ENCODE measurements around the gene MPP3. TPM values are rescaled to one million over a fixed set of nuclear protein-coding genes. Genes with fewer than 3 reads are reported as not detected.

MPP3 gene
- total and polyA plus RNA-seq, 10 of the 15 experiments (the other 5 are each of a cell fraction or from before 2014, with no cell fraction given): not detected

DNA sequence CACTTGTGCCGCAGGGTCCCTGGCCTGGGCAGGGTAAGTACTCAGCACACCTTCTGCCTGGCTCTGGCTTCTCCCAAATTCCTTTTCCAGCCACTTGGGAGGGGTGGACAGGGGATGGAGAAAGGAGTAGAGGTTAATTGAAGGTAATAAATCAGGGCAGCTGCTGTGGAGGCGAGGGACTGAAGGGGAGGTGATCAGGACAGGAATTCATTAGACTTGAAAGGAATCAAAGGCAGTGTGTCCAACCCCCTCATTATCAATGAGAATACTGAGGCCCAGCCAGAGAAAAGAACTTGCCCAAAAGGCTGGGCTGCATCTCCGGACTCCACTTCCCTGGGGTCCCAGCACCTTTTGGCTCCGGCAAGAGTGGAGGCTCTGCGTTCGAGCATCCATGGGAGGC, 76.7 kb downstream of the MPP3 start:
- POLR2A ChIA-PET: interaction anchor here (0.6 kb wide), 1 partner anchor 1616 kb away, joined by 3 read pairs; no protein-coding TSS in a partner anchor

More for the DNA sequence above, 76.7 kb downstream of the MPP3 start:
- H3K27ac ChIP-seq (ENCODE audit: control insufficient read depth, insufficient read depth): no peak overlapping the region
- ATAC-seq (no peak), FAIRE-seq (no peak), DNase-seq (ENCODE audit: low read depth, low spot score) (no peak)
- no peak overlapping the region for H3K4me2 ChIP-seq (ENCODE audit: control insufficient read depth, insufficient read depth)
- no peaks in the 10 kb centered on the region for H4K20me1 ChIP-seq (ENCODE audit: control insufficient read depth, insufficient read depth)
- intact Hi-C loops (cut with micrococcal nuclease; ENCODE audit: unreplicated experiment): no loop called here
- ChIA-PET RAD21 (ENCODE audit: unreplicated experiment) (interaction anchor here (11.0 kb wide), 1 partner anchor 60 kb away, joined by 171 read pairs; no protein-coding TSS in a partner anchor), SMC1A (ENCODE audit: uncharacterized antibody, unreplicated experiment) (interaction anchor here (0.9 to 2.5 kb wide), 4 partner anchors 41 to 179 kb away, joined by 3 to 11 read pairs (median 4); no protein-coding TSS in a partner anchor), CTCF (interaction anchor here (1.1 to 14.6 kb wide), 5 partner anchors 11 to 179 kb away, joined by 3 to 515 read pairs (median 5); no protein-coding TSS in a partner anchor)
- peaks cover 5 to 6% of the 10 kb centered on the region in 2 experiments for H3K27me3 ChIP-seq (replicated peaks in 1 of 2; ENCODE audit: control insufficient read depth in 2 of 2, insufficient read depth in 2 of 2, low read length in 1 of 2)
- H3K9me3 ChIP-seq (replicated peaks; ENCODE audit: control insufficient read depth, insufficient read depth, low read length): no peaks in the 10 kb centered on the region
- H3K79me2 ChIP-seq (ENCODE audit: control insufficient read depth, insufficient read depth, low read length): no peaks in the 10 kb centered on the region
- no peak overlapping the region for H3K4me3 ChIP-seq
- no peaks in the 10 kb centered on the region for H3K36me3 ChIP-seq (ENCODE audit: control insufficient read depth in 2 of 2, insufficient read depth in 2 of 2, low read length in 1 of 2)
- TF ChIP-seq NR2C2 (IDR thresholded peaks at IDR 0.05; ENCODE audit: borderline replicate concordance, control insufficient read depth, insufficient read length, low read depth) (no peak), GABPA (IDR thresholded peaks at IDR 0.05; ENCODE audit: low read depth) (no peak), ZNF217 (IDR thresholded peaks at IDR 0.05) (no peak), EZH2 (IDR thresholded peaks at IDR 0.05; ENCODE audit: borderline replicate concordance, control insufficient read depth, low read depth, low read length) (no peak), ZNF384 (IDR thresholded peaks at IDR 0.05; ENCODE audit: borderline replicate concordance, low read depth, low read length) (no peak), SIN3A (IDR thresholded peaks at IDR 0.05; ENCODE audit: low read depth, low read length) (no peak), RELA (IDR thresholded peaks at IDR 0.05; ENCODE audit: borderline replicate concordance, partially characterized antibody) (no peak), SUPT20H (IDR thresholded peaks at IDR 0.05; ENCODE audit: borderline replicate concordance, control insufficient read depth, low read depth, low read length) (no peak), SIX5 (IDR thresholded peaks at IDR 0.05; ENCODE audit: low read depth, low read length, severe bottlenecking) (no peak), TBL1XR1 (IDR thresholded peaks at IDR 0.05; ENCODE audit: low read depth, low read length) (no peak), ZZZ3 (IDR thresholded peaks at IDR 0.05; ENCODE audit: control insufficient read depth, insufficient read length, low read depth) (no peak), ATF7 (IDR thresholded peaks at IDR 0.05; ENCODE audit: low read depth) (no peak), TCF3 (IDR thresholded peaks at IDR 0.05; ENCODE audit: borderline replicate concordance, insufficient read depth, low read depth, low read length) (no peak)
- TF ChIP-seq, protein P1, sequence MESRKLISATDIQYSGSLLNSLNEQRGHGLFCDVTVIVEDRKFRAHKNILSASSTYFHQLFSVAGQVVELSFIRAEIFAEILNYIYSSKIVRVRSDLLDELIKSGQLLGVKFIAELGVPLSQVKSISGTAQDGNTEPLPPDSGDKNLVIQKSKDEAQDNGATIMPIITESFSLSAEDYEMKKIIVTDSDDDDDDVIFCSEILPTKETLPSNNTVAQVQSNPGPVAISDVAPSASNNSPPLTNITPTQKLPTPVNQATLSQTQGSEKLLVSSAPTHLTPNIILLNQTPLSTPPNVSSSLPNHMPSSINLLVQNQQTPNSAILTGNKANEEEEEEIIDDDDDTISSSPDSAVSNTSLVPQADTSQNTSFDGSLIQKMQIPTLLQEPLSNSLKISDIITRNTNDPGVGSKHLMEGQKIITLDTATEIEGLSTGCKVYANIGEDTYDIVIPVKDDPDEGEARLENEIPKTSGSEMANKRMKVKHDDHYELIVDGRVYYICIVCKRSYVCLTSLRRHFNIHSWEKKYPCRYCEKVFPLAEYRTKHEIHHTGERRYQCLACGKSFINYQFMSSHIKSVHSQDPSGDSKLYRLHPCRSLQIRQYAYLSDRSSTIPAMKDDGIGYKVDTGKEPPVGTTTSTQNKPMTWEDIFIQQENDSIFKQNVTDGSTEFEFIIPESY (IDR thresholded peaks at IDR 0.05): no peak
- no peak overlapping the region for H2AFZ ChIP-seq (ENCODE audit: control insufficient read depth, low read depth, low read length)
- WGBS (ENCODE audit: insufficient coverage, insufficient replicate concordance, low lambda C conversion rate, missing lambda C conversion rate): 34% methylated on average over 6 of the region's 6 CpGs
- BruUV-seq (replicated peaks): no TSS peak
- no peak overlapping the region for H3K9ac ChIP-seq (ENCODE audit: control insufficient read depth, insufficient read depth, low read length)
- in situ Hi-C loops (cut with MboI): no loop called here
- no peaks in the 10 kb centered on the region for H3K4me1 ChIP-seq (ENCODE audit: control insufficient read depth, insufficient read depth, low read length)

All from GM12878 (cell line).